Activated CD4-positive, alpha-beta memory T cell treated with anti-CD3 and anti-CD28 coated beads, Interleukin-2, amount 10 ng/mL, durations not matched to agents 7 days and 5 days (primary cell): ENCODE results near the gene NALCN. TPM values are rescaled to one million over a fixed set of nuclear protein-coding genes. Genes with fewer than 3 reads are reported as not detected.

Source experiments
- CTCF ChIA-PET: fragments of 350-600 bp; sonication (Branson Sonifier 250); formaldehyde crosslinking; loops from one replicate; lab custom pipeline; 2021; ENCODE audit warnings: antibody characterized with exemption, inconsistent platforms; lab: Charles Lee
- POLR2A ChIA-PET: fragments of 350-600 bp; sonication (Branson Sonifier 250); formaldehyde crosslinking; loops from one replicate; lab custom pipeline; 2021; ENCODE audit warnings: antibody characterized with exemption; lab: Charles Lee
- DNase-seq: peaks from one replicate; pipeline ENCODE4 v3.0.0-alpha.2; 2020
- H3K27ac Mint-ChIP-seq: one replicate; pipeline ENCODE4 v1.8.0; 2021; ENCODE audit warnings: mild to moderate bottlenecking, mixed read lengths
- H3K27me3 Mint-ChIP-seq: one replicate; pipeline ENCODE4 v1.8.0; 2021; ENCODE audit warnings: mixed read lengths
- H3K36me3 Mint-ChIP-seq: one replicate; pipeline ENCODE4 v1.8.0; 2021; ENCODE audit warnings: low read depth, mixed read lengths
- H3K4me1 Mint-ChIP-seq: one replicate; pipeline ENCODE4 v1.8.0; 2021; ENCODE audit warnings: mixed read lengths
- H3K4me3 Mint-ChIP-seq: one replicate; pipeline ENCODE4 v1.8.0; 2021; ENCODE audit warnings: mild to moderate bottlenecking, mixed read lengths
- H3K9me3 Mint-ChIP-seq: one replicate; pipeline ENCODE4 v1.8.0; 2021; ENCODE audit warnings: mixed read lengths
- total RNA-seq, 2 experiments: library from RNA; stranded (reverse); gene quantifications; one replicate each; pipeline ENCODE4 v1.2.3, GENCODE V29; 2021

The NALCN gene
- total RNA-seq, 2 experiments from 2014 or later = not detected

DNA sequence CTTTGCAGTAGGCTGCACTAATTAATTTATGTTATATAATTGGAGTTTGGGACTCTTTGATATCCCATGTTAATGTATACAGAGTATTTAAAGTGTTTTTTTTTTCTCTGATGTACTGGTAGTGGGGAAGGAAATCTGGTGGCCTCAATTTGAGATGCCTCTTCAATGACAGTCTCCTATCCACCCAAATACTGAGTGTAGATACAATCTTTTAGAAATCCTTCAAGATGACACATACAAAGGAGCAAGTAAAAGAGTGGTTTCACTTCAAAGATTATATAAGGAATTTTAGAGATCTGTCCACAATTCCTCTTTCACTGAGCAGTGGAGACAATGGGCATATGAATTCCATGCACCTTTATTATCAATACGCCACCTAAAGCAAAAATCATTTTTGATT lies 15.1 kb downstream of the NALCN start:
- H3K27ac Mint-ChIP-seq = no peak overlapping the region
- H3K9me3 Mint-ChIP-seq = no peaks in the 10 kb centered on the region
- DNase-seq = no peak
- peaks cover 7% of the 10 kb centered on the region for H3K27me3 Mint-ChIP-seq
- H3K4me1 Mint-ChIP-seq = peaks cover 6% of the 10 kb centered on the region
- ChIA-PET POLR2A (no interaction called here), CTCF (no interaction called here)
- H3K4me3 Mint-ChIP-seq = no peak overlapping the region
- no peaks in the 10 kb centered on the region for H3K36me3 Mint-ChIP-seq

DNA sequence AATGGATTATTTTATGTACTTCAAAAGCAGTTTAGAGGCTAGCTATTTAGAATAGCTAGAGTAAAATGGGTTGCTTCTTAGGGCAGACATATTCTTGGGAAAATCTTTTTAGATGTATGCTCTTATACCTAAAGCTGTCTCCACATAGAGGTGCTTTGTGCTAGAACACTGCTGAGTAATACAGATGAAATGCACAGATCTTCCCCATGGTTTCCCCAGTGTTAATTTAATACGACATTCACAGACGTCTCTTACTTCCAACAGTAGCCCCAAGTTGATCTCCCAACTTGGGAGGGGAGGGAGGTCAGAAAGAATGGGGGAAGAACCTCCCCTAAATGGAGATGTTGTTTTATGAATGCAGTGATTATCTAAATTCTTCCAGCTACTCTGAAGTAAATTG lies 16.9 kb downstream of the NALCN start:
- H3K9me3 Mint-ChIP-seq = no peaks in the 10 kb centered on the region
- no peaks in the 10 kb centered on the region for H3K4me1 Mint-ChIP-seq
- no peaks in the 10 kb centered on the region for H3K36me3 Mint-ChIP-seq
- CTCF ChIA-PET = no interaction called here
- no peak for DNase-seq
- H3K27me3 Mint-ChIP-seq = peaks cover 2% of the 10 kb centered on the region
- POLR2A ChIA-PET = no interaction called here
- H3K4me3 Mint-ChIP-seq = no peak overlapping the region
- H3K27ac Mint-ChIP-seq = no peak overlapping the region

DNA sequence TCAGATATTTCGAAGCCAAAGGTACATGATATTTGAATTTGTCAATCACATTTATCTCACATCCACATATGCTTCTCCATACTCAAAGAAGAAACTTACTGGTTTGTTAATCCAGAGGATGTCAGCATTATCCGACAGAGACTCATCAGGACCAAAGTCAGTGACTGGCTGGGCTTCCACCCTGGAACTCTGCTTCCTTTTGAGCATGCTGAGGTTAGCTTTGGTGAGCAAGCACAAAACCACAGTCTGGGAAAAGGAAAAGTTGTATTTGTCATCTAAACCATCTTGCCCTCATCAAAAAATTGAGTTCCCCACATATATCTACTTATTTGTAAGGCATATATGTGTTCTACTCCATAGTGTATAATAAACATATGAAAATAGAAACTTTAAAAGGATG lies 17.4 kb downstream of the NALCN start:
- DNase-seq = no peak
- ChIA-PET POLR2A (no interaction called here), CTCF (no interaction called here)
- H3K27ac Mint-ChIP-seq = no peak overlapping the region
- H3K4me1 Mint-ChIP-seq = no peaks in the 10 kb centered on the region
- peaks cover 2% of the 10 kb centered on the region for H3K27me3 Mint-ChIP-seq
- no peaks in the 10 kb centered on the region for H3K9me3 Mint-ChIP-seq
- H3K36me3 Mint-ChIP-seq = no peaks in the 10 kb centered on the region
- no peak overlapping the region for H3K4me3 Mint-ChIP-seq

DNA sequence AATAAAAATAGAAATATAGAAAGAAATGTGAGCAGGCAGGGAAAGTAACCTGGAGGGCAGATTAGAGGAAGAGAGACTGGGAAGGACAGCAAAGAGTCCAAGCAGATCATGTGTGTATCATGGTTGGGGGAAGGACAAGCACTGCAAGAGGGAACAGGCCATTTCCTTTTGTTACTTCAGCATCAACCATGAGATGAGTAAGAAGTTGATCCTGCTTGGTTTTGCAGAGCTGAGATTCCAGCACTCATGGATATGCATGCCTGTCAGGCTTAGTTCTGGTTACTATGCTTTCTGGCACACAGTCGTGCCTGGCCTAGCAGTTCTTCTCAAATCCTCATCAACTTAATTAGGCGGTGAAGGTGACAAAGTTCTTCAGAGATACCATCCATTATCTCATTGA lies 18.1 kb downstream of the NALCN start:
- H3K9me3 Mint-ChIP-seq = no peaks in the 10 kb centered on the region
- CTCF ChIA-PET = no interaction called here
- H3K27ac Mint-ChIP-seq = no peak overlapping the region
- POLR2A ChIA-PET = no interaction called here
- no peaks in the 10 kb centered on the region for H3K36me3 Mint-ChIP-seq
- no peaks in the 10 kb centered on the region for H3K4me1 Mint-ChIP-seq
- peaks cover 2% of the 10 kb centered on the region for H3K27me3 Mint-ChIP-seq
- H3K4me3 Mint-ChIP-seq = no peak overlapping the region
- no peak for DNase-seq

DNA sequence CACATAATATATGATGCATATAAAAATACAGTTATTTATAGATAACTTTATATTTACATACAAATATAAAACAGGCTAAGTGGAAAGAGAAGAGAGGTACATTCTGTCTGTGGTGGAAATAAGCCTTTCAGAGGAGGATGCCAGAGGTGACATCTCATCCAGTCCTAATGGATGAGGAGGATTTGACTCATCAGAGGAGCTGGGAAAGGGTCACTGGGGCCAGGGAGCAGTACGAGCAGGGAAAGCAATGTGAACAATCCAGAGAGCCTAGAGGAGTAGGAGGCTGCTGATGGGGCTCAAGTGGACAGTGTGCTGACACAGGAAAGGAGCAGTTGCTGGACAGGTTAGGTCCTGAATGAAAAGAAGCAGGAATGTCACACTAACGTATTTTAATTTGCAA lies 18.6 kb downstream of the NALCN start:
- ChIA-PET POLR2A (no interaction called here), CTCF (no interaction called here)
- H3K4me3 Mint-ChIP-seq = no peak overlapping the region
- no peaks in the 10 kb centered on the region for H3K36me3 Mint-ChIP-seq
- no peaks in the 10 kb centered on the region for H3K4me1 Mint-ChIP-seq
- DNase-seq = no peak
- no peak overlapping the region for H3K27ac Mint-ChIP-seq
- peaks cover 2% of the 10 kb centered on the region for H3K27me3 Mint-ChIP-seq
- no peaks in the 10 kb centered on the region for H3K9me3 Mint-ChIP-seq

DNA sequence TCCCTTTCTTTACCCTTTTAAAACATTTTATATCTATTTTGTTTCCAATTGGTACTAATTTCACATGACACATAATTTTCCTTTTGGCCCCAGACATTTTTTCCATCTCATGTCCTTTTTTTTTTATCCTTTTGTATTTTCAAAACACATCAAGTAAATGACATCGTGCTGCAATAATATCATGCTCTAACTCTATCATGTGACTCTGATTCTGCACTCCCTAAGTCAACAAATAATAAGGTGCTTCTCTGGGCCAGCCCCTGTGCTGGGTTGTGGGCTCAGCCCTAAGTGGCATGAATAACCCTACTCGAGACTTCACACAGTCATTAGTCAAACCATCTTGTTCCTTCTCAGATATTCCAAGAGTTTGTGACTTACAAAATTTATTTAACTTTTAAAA lies 21.7 kb downstream of the NALCN start:
- Mint-ChIP-seq H3K27ac (no peak overlapping the region), H3K4me3 (no peak overlapping the region), H3K27me3 (peaks cover 2% of the 10 kb centered on the region), H3K4me1 (peaks cover 4% of the 10 kb centered on the region), H3K9me3 (no peaks in the 10 kb centered on the region), H3K36me3 (no peaks in the 10 kb centered on the region)
- ChIA-PET POLR2A (no interaction called here), CTCF (no interaction called here)
- DNase-seq = no peak

DNA sequence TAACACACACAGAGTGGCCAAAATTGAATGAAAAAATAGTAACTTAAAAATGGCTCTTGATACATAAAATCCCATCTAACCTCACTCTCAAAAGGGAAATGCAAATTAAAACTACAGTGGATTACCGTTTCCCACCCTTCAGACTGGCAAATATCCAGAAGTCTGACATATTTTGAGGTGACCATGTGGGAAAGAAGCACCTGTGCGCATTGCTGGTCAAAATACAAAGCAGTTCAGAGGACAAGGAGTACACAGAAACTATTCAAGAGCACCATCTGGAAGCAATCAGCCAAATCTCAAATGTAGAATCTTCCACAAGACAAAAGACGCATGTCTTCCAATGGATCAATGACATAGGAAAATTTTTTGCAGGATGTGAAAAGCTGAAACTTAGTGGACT lies 23.2 kb downstream of the NALCN start:
- Mint-ChIP-seq H3K9me3 (no peaks in the 10 kb centered on the region), H3K27ac (no peak overlapping the region), H3K4me1 (peaks cover 4% of the 10 kb centered on the region), H3K36me3 (no peaks in the 10 kb centered on the region), H3K27me3 (peaks cover 2% of the 10 kb centered on the region), H3K4me3 (no peak overlapping the region)
- DNase-seq = no peak
- ChIA-PET CTCF (no interaction called here), POLR2A (no interaction called here)

DNA sequence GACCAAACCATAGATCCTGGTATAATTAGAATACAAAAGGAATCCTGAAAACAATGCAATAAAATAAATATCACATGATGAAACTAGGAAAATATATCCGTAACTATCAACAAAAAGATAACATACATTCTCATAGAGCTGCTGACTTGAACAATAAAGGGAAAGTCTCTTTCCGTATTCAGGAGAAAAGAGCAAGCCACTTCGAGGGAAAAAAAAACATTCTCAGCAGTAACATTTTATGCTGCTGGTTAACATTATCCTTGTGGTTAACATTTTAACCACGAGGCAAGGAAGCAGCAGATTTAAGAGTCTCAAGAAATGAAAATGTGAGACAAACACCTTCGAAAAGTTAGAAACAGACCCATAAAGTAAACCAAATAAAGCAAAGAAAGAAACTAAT lies 25.8 kb downstream of the NALCN start:
- no peak for DNase-seq
- ChIA-PET POLR2A (no interaction called here), CTCF (no interaction called here)
- no peaks in the 10 kb centered on the region for H3K36me3 Mint-ChIP-seq
- H3K27ac Mint-ChIP-seq = no peak overlapping the region
- H3K4me3 Mint-ChIP-seq = no peak overlapping the region
- H3K4me1 Mint-ChIP-seq = peaks cover 4% of the 10 kb centered on the region
- H3K27me3 Mint-ChIP-seq = peaks cover 2% of the 10 kb centered on the region
- no peaks in the 10 kb centered on the region for H3K9me3 Mint-ChIP-seq

DNA sequence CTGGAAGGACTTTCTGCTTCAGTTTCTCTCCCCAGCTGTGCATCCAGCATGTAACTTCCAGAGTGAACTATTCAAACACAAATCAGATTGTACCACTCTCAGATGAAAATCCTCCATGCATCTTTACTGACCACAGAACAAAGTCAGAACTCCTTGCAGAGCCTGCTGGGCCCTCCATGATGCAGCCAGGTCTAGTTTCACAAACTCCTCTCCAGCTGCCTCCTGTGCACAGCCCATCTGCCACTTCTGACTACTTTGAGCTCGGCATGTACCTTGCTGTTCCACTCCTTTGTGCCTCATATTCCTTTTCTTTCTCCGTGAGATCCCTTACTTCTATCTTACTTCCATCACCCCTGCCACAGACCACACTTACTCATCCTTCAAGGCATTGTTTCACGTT lies 31.4 kb downstream of the NALCN start:
- no peaks in the 10 kb centered on the region for H3K9me3 Mint-ChIP-seq
- no peaks in the 10 kb centered on the region for H3K36me3 Mint-ChIP-seq
- CTCF ChIA-PET = no interaction called here
- H3K27ac Mint-ChIP-seq = no peak overlapping the region
- DNase-seq = no peak
- no peak overlapping the region for H3K4me3 Mint-ChIP-seq
- no peaks in the 10 kb centered on the region for H3K4me1 Mint-ChIP-seq
- POLR2A ChIA-PET = no interaction called here
- H3K27me3 Mint-ChIP-seq = no peaks in the 10 kb centered on the region

DNA sequence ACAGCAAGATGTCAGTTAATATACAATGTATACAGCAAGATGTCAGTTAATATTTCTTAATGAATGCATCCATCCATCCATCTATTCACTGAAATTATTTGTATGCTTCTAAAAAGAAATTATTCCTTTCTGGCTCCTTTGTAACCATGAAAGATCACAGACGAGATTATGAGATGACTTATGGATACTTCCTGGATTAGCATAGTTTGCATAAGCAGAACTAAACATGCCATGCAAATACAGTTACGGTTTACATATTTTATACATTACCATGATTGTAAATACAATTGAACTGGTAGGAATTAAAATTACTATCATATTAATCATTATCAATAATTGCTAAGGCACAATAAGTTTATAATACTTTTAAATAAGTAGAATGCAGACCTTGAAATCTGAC lies 32.7 kb downstream of the NALCN start:
- peaks cover 2% of the 10 kb centered on the region for H3K9me3 Mint-ChIP-seq
- no peak overlapping the region for H3K4me3 Mint-ChIP-seq

DNA sequence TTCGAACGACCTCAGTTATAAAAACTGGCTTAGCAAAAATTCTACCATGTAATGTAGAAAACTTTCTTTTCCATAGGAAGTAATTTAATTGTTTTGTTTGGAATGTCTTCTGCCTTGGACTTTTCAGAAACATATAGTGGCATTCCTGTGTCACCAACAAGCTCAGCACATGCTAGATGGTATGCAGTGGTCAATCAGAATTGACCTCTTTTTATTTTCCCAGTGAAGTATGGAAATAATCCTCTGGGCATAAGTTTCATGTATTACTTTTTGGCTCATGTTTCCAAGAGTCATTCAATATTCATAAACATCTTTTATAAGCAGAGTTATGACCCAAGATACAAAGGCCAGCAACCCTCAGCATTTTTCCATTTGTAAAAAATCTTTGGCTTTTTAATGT lies 33.6 kb downstream of the NALCN start:
- Mint-ChIP-seq H3K27ac (no peak overlapping the region), H3K36me3 (no peaks in the 10 kb centered on the region), H3K27me3 (no peaks in the 10 kb centered on the region), H3K4me1 (no peaks in the 10 kb centered on the region), H3K4me3 (no peak overlapping the region), H3K9me3 (peaks cover 2% of the 10 kb centered on the region)
- ChIA-PET CTCF (no interaction called here), POLR2A (no interaction called here)
- DNase-seq = no peak

More for the DNA sequence above, 32.7 kb downstream of the NALCN start:
- H3K27me3 Mint-ChIP-seq = no peaks in the 10 kb centered on the region
- no peaks in the 10 kb centered on the region for H3K36me3 Mint-ChIP-seq
- no peak overlapping the region for H3K27ac Mint-ChIP-seq
- H3K4me1 Mint-ChIP-seq = no peaks in the 10 kb centered on the region
- ChIA-PET POLR2A (no interaction called here), CTCF (no interaction called here)
- DNase-seq = no peak

DNA sequence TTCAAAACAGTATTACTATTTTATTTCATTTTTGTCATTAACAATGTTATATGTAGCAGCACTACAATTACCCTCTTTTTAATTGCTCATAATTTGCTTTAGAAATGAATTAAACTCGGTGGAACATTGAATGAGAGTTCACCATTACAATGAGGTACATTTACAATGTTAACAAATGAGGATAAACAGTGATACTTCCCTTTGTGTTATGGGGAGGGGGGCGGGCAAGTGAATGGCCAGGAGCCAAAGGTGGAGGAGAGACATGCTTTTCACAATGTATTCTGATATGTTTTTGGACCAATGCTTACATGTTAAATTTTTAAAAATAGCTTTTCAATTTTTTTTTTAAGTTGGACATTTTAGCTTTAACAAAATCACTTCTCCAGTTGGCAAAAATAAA lies 34.2 kb downstream of the NALCN start:
- H3K36me3 Mint-ChIP-seq = no peaks in the 10 kb centered on the region
- no peak overlapping the region for H3K27ac Mint-ChIP-seq
- no peak overlapping the region for H3K4me3 Mint-ChIP-seq
- no peaks in the 10 kb centered on the region for H3K27me3 Mint-ChIP-seq
- H3K9me3 Mint-ChIP-seq = peaks cover 2% of the 10 kb centered on the region
- CTCF ChIA-PET = no interaction called here
- POLR2A ChIA-PET = no interaction called here
- no peak for DNase-seq
- no peaks in the 10 kb centered on the region for H3K4me1 Mint-ChIP-seq

DNA sequence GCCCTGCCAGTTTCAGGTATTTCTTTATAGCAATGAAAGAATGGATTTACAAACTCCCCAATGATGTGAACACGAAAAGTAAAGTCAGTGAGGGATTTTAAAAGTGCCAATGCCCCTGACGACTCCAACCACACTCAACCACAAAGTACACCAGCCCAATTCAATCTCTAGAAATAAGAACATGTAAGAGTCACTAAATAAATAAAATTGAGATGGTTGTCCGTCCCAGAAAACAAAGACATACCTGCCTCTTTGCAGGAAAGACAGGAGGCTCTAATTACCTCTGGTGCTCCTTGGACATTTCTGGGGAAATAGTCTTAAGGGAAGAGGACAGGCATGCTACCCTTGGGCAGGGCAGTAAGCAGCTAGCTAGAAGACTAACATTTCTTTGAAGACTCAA lies 55.8 kb downstream of the NALCN start:
- H3K4me1 Mint-ChIP-seq = no peaks in the 10 kb centered on the region
- no peaks in the 10 kb centered on the region for H3K36me3 Mint-ChIP-seq
- H3K4me3 Mint-ChIP-seq = no peak overlapping the region
- H3K27me3 Mint-ChIP-seq = no peaks in the 10 kb centered on the region
- no peak overlapping the region for H3K27ac Mint-ChIP-seq
- CTCF ChIA-PET = no interaction called here
- H3K9me3 Mint-ChIP-seq = peaks cover 1% of the 10 kb centered on the region
- POLR2A ChIA-PET = no interaction called here
- no peak for DNase-seq

DNA sequence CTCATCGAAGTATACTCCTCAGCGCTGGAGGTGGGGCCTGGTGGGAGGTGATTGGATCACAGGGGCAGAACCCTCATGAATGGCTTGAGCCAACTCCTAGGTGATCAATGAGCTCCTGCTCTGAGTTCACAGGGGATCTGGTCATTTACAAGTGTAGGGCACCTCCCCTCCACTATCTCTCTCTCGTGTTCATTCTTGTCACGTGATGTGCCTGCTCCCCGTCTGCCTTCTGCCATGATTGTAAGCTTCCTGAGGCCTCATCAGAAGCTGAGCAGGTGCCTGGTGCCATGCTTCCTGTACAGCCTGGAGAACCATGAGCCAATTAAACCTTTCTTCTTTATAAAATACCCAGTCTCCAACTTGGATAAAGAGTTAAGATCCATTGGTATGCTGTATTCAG lies 61.4 kb downstream of the NALCN start:
- ChIA-PET CTCF (no interaction called here), POLR2A (no interaction called here)
- H3K4me1 Mint-ChIP-seq = no peaks in the 10 kb centered on the region
- no peak for DNase-seq
- H3K4me3 Mint-ChIP-seq = no peak overlapping the region
- H3K27me3 Mint-ChIP-seq = no peaks in the 10 kb centered on the region
- peaks cover 2% of the 10 kb centered on the region for H3K9me3 Mint-ChIP-seq
- H3K27ac Mint-ChIP-seq = no peak overlapping the region
- H3K36me3 Mint-ChIP-seq = no peaks in the 10 kb centered on the region
